NCI-H1092 treated with DMSO at 0.1 percent for 48 hours (cell line): ENCODE data around the gene TMEM242.

Source experiments
- DNase-seq: peaks from one replicate; lab custom pipeline; 2025; lab: John Stamatoyannopoulos, UW

TMEM242 gene

DNA sequence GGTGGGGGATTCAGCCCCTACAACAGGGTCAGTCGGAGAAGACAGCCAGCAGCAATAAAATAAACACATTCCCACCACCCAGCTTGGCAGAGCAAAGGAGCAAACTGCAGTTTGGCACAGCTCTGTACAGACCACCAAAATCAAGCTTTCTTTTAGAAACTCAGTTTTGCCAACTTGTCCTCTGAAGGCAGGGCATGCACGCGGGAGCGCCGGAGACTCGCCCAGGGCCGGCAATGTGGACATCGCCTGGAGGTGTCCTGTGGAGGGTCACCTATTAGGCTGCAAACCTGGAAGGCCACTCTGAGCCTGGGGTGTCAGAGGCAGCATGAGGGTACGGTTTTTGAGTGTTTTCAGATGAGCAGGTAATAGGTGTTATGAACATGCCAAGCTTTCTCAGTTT, 34.7 kb downstream of the TMEM242 start:
- DNase-seq, result no peak

DNA sequence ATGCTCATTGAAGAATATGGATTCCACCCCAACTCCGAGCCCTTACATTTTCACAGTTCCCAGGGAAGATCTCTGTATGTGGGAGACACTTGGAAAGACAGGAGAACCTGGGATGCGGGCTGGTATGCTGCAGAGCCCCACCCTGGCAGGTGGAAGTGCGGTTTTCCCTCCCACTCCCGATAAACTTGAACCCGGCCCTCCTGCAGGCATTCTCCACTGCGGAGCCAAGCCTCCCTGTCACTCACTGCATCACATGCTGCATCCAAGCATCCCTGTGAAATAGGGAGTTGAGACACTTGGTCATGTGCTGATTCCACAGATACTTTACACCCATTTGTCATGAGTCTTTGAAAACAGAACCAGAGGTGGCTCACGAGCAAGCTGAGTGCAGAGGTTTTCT, 35.4 kb downstream of the TMEM242 start:
- no peak for DNase-seq

DNA sequence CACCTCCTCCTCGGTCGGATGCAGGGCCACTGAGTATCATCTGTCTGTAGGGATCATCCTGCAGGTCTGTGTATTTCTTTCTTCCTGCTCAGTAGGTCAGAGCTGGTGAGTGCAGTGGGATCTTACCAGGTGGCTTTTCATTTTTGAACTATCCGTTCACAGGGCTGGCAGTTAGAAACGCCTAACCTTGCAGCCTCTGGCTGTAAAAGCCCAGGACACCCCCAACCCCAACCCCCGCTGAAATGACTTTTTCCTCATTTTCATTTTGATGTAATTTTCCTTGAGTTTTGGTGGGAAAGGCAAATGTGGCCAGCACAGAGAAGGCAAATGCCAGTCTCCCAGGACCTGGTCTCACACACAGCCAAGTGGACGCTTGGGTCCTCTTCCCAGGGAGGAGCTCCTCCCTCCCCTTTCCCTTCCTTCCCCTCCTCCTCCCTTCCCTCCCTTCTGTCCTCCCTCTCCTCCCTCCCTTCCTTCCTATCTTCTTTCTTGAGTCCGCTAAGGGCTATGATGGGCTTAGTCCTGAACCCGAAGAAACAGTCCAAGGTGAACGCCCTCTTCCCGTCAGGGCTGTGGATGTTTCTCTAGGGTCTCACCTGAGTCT, 36.0 kb downstream of the TMEM242 start:
- DNase-seq, result no peak

DNA sequence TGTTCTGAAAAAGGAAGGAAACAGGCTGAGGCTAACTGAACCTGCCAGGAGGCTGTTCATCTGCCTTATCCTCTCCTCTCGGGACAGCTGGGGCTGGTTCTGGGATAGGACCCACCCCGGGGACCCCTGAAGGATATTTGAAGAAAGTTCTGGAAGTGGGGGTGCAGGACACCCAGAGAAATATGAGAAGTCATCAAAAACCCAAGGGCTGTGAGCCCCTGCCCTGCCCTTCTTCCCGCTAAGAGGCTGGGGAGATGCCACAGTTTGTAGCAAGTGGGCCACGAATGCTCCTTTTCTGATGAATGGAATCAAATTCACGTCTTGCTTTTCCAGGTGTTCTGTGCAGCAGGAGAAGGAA, 37.9 kb downstream of the TMEM242 start:
- no peak for DNase-seq

DNA sequence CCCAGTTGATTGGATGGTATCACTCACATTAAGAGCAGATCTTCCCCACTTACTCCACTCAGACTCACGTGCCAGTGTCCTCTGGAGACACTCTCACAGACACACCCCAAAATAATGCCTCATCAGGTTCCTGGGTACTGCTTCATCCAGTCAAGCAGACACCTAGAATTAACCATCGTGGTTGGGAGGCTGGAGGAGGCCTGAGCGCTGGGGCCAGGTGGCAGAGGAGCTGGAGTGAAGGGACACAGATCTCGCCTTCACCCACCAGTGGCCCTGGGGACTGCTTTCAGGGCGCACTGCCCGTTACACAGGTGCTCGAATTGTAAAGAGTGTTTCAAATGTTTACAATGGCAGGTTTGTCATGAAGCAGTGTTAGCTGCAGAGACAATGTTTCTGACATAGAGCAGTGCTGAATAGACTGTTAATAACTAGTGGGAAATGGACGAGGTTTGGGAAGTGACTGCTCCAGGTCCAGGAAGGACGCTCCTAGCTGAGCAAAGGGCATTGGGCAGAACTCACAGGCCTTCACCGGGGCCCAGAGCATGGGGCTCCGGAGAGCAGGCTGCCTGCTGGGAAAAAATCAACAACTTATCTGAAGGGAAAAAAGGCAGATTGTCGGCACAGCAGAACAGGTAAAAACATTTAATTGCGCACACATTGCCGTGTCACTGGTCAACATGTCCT, 38.4 kb downstream of the TMEM242 start:
- DNase-seq, result peak; percentile 35

DNA sequence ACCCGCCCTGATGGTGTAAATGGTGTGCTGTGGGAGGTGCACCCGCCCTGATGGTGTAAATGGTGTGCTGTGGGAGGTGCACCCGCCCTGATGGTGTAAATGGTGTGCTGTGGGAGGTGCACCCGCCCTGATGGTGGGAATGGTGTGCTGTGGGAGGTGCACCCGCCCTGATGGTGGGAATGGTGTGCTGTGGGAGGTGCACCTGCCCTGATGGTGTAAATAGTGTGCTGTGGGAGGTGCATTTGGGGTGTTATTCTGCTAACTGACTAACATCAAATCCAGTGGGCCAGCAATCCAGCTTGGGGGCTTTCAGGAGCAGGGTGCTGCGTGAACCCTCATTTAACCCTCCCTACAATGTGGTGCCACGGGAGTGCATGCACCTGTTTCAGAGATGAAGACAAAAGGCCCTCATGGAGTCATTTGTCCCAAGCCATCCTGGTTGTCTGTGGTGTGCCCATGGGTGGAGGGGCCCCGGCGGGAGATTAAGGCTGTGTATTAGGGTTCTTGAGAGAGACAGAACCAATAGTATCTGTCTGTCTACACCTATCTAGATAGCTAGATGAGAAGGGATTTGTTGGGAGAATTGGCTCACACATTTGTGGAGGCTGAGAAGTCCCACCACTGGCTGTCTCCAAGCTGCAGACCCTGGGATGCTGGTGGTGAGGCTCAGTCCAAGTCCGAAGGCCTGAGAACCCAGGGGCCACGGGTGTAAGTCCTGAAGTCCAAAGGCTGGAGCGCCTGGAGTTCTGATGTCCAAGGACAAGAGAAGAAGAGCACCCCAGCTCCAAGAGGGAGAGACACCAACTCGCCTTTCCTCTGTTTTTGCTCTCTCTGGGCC, 39.2 kb downstream of the TMEM242 start:
- DNase-seq, result no peak

DNA sequence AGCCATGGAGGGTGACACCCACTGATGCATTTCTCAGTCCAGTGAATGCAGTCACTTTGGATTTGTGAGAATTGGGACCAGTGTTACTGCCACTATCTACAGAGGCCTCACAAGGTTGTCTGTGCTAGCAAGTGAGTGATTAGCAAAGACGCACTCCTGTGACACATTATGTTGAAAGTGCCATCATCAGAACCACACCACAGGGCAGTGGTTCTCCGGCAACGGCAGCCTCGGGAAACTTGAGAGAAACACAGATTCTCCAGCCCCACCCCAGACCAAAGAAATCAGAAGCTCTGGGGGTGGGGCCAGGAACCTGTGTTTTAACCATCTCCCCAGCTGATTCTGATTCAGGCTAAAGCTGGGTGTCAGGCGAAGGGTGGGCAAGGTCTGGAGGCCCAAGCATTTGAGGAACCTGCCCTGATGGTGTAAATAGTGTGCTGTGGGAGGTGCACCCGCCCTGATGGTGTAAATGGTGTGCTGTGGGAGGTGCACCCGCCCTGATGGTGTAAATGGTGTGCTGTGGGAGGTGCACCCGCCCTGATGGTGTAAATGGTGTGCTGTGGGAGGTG, 39.9 kb downstream of the TMEM242 start:
- no peak for DNase-seq

DNA sequence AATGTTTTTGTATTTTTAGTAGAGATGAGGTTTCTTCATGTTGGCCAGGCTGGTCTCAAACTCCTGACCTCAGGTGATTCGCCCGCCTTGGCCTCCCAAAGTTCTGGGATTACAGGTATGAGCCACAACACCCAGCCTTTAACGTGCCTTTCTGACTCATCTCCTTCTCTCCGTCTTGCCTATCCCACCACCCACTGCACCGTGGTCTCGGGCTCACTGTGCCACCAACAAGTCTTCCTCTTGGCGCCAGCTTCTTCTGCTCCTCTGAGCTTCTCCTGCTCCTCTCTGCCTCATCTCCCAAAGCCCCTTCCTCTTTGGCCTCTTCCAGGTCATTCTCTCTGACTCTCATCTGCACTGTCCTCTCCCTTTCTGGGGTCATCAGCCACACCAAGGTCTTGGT, 41.0 kb downstream of the TMEM242 start:
- no peak for DNase-seq

DNA sequence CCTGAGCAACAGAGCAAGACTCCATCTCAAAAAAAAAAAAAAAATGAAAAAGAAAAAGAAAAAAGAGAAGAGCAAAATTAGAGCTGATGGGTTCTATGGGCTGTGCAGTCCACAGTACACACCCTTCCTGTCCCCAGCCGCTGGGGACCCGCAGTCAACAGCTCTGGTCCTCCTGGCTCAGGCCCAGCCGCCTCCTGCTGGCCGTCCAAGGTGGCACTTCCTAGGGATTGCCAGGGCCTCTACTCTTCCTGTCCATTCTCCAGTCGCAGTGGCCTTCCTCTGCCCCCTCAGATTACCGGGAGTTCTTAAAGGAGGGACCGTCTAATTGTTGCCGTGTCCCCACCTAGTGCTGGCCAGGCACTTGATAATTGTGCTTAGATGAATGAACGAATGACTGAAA, 41.7 kb downstream of the TMEM242 start:
- no peak for DNase-seq

DNA sequence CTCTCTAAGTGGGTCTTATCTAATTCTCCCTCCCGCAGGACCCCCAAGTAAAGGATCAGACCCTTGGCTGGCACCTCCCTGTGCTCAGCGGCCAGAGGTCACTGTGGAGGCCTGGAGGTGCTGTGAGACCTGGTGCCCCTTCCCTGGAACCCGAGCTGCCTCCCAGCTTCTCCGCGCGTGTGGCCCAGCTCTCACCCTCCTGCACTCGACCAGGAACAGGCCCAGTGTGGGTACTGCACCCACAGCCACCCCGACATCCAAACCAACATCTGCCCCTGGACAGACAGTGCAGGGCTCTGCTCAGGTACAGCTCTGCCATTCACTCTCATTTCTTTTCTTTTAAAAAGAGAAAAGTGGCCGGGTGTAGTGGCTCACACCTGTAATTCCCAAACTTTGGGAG, 42.4 kb downstream of the TMEM242 start:
- no peak for DNase-seq

DNA sequence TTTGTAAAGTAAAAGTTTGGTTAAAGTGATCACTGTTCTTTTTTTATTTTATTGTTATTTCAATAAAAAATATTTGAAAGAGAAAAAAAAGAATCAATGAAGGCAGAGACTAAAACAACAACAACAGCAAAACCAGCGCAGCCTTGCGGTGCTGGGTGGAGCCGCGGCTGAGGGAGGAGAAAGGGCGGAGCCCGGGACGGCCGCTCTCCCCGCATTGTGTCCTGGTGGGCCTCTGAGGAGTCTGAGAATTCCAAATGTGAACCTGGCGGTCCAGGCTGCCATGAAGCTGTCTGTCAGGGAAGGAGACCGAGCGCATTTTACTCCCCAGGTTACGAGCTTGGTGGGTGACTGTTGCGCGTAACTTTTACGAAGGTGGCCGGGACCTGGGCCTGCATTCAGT, 43.2 kb downstream of the TMEM242 start:
- DNase-seq, result no peak

DNA sequence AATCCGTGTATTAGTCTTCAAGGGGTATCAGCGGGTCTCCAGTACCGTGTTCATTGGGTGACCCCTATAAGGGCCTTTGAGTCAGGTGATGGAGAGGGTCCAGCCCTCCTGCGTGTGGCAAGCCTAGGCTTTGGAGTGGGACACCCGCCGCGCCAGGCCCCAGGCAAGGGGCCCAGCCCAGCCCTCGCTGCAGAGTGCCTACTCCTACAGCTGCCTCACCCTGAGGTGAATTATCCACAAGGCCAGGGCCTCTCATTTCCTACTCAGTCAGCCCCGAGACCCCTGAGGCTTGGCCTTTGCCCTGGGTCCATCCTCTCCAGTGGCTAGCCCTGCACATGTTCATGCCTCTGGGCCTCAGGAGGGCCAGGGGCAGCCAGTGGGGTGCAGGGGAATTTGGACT, 45.1 kb downstream of the TMEM242 start:
- no peak for DNase-seq

DNA sequence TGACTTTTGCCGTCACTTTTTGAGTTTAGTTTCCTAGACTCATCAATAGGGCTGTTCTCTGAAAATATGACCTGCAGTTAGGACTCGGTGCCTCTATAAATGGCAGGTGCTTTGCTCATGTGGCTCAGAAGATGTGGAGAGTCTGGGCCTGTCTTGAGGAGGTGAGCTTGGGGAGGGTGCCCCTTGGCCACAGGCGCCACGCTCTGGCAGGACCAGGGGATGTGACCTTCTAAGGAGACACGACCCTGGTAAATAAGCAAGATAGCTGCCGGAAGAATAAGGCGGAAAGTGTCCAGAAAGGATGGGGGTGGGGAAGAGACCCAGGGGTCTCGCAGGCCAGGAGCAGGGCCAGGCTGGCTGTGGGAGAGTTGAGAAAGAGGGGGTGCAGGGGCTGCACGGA, 46.6 kb downstream of the TMEM242 start:
- no peak for DNase-seq

DNA sequence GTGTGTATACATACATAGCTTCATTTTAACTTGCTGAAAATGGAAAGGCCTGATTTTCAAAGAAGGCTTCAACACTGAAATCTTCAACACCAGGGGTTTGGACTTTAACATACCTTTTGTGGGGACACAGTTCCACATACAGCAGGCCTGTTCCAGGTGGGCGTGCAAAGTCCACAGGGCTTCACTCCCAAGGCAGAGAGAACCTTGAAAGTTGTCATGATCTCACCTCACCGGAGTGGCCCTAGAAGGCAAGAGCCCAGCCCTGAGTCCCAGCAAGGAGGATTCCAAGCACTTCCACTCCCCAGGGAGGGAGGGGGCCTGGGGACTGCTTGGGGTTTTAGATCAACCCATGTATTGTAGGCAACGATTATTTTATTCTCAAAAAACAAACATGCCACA, 47.2 kb downstream of the TMEM242 start:
- DNase-seq, result no peak

DNA sequence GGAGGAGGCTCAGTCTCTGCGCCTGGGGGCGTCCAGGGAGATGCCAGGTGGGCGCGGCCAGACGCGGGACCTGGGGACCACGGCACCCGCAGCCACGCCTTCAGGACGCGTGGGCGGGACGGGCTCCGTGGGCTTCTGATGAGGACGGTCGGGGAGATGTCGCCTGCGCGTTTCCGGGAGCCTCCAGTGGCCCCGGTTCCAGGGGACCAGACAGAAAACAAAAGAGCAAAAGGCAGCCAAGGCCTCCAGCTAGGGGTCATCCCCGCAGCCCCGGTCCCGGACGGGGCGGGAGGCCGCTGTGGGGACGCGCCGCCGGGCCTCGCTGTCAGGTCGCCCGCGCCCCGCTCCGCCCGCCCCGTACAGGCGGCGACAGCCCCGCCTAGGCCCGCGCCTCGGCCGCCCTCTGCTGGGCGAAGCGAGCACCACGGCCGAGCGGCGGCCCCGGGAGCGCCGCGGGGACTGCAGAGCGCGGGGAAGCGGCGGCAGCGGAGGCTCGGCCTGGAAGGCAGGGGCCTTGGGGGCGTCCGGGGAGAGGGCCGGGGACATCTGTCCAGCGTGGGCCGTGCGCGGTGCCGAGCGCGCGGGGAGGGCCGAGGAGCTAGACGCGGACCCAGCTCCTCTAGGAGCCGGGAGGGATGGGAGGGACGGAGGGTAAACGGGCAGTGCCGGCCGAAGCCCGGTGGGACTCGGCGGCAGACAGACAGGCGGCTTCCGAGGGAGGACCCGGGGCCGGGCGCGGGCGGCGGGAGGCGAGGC, 48.7 kb downstream of the TMEM242 start:
- DNase-seq, result peak; percentile 70

DNA sequence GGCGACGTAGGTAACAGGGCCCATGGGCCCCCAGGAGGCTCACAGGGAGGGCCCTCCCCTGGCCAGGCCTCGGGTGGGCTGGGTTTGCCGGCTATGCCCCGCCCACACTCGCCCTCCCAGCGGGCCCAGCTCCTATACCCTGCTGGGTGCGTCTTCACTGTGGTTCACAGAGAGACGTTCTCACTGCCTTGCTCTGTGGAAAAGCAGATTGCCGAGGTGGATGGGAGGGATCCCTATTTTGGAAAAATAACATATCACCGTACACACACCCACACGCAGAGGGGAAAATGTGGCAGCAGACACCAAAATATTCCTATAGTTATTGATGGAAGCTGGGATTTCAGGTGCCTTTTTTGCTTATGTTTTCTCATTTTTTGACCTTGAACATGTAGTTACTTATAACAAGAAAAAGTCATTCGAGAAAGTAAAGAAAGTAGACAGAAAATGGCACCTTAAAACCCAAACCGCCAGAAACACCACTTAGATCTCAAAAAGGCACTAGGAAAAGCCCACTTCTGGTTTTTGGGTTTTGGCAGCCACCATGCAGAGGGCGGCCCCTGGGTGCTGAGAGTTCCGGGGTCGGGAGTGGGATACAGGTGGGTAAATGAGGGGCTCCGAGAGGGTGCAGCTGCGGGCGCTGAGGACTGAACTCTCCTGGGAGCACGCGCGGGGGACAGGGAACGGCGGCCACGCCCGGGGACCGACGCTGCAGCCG, 49.4 kb downstream of the TMEM242 start:
- DNase-seq, result peak; percentile 74

DNA sequence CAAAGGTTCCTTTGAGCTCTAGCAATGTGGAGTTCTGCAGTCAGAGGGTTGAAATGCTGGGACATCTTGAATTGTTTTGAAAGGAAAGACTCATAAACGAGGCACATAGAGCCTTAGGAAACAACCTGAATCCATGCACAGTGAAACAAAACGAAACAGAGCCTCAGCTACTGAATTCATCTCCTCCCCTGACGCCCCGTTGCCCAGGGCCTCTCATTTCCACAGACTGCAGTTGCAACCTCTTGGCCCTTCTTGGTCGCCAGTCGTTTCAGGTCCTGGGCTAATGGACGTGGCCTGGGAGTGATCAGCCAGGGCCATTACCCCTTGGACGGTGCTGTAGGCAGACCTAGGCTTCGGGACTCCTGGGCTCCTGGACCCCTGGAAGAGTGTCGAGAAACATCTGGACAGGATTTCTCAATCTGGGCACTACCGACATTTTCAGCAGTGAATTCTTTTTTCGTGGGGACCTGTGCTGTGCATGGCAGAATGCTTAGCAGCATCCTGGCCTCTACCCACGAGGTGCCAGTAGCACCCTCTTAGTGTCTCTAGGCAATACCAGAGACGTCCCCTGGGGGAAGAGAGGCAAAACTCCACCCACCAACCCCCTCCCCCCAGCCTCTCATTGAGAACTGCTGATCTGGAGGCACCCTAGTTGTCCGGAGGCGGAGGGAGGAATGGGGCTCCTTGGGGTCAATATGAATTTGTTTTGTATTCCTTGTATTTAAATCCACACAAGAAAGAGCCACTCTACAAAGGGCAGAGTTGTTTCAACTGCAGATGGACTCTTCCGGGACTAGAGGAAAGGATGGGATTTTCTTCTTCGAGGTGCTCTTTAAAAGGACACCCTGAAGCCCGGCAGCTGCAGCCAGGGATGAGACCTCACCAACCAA, 50.2 kb downstream of the TMEM242 start:
- DNase-seq, result peak; percentile 61

DNA sequence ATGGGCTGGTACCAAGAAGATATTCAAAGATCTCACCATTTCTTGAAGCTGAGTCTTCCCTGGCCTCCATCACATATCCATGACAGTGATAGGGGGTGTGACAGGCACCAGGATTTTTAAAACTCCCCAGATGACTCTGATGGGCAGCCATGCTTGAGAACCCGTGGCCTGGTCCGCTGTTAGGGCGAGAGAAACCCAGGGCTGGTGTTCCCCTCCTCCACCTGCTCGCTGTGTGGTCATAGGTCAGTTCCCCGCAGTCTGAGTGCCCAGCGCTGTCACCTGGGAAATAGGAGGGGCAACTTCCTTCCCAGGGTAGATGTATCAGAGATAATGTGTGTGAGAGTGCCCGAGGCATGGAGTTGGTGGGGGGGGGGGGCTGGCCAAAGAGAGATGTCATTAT, 50.9 kb downstream of the TMEM242 start:
- no peak for DNase-seq

DNA sequence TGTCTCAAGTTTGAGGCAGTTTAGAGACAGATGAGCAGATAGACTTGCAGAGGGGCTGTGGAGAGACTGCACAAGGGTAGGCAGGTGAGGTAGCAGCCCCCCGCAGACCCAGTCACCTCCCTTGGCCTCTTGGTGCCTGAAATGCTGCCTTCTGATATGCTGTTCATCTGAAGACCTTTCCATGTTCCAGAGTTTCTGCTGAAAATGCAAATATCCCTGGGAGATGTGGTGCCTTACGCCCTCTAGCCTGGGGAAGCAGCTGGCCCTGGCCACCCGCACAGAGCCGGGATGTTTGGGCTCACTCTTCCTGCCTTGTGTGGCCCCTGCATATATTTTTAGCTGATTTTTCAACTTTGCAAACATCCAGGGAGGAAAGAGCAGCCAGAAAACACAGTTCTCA, 51.4 kb downstream of the TMEM242 start:
- DNase-seq, result no peak

DNA sequence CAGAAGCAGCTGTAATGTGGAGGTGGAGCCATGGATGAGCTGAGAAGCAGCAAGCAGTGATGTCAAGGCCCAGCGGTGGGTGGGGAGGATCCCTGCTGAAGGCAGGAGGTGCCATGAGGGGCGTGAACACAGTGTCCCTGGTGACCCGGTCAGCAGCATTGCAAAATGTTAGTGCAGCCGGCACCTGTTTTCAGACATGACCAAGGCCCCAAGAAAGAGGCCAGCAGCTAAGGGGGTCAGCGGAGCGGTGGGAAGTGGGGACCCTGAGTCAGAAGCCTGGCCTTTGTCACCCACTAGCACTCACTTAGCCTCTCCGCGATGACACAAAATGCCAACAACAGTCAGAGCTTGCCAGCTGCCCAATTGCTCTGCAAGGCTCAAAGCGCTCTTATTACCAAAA, 51.9 kb downstream of the TMEM242 start:
- DNase-seq, result no peak

DNA sequence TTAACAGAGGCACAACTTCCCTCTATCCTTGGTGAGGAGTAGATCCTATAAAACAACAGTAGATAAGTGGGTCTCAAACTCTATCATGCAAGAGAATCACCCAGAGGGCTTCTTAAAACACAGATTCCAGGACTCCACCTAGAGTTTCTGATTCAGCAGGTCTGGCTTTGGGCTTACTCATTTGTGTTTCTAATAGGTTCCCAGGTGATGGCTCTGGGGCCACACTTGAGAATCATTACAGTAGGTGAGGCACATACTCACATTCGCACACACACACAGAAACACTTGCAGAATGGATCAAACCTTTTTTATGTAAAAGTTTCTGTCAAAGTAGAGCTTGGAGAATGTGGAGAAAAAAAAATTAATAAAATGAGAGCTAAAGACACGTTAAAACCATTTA, 52.4 kb downstream of the TMEM242 start:
- DNase-seq, result no peak
